ENCODE measurements around the gene NEDD4.

DNA sequence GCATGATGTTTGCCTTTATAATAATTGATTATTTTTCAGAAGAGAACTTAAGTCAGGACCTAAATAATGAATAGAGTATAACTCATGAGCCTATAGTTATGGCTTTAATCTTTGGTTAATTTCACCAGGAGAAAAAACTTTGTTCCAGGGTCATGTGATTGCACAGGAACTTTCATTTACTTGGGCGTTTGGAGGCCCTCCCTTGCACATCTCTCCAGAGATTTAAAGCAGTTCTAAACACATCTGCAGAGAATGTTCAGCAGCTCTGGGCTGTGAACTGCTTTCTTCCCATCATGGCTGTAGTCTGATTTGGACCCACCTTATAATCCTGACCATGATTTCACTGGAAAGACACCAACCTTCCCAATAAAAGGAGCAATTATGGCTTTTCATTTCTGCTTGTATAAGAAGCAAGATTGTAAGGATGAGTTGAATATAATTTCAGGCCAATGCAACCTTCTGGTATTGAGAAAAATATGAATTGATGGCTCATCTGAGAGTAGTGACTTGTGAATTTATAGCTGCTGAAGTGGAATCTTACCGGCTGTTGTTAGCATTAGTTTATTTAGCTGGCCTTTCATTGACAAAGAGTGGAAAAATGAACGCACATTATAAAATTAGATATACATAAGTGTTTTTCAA is 169.6 kb downstream of the NEDD4 start:
- TF ChIP-seq, protein P1, sequence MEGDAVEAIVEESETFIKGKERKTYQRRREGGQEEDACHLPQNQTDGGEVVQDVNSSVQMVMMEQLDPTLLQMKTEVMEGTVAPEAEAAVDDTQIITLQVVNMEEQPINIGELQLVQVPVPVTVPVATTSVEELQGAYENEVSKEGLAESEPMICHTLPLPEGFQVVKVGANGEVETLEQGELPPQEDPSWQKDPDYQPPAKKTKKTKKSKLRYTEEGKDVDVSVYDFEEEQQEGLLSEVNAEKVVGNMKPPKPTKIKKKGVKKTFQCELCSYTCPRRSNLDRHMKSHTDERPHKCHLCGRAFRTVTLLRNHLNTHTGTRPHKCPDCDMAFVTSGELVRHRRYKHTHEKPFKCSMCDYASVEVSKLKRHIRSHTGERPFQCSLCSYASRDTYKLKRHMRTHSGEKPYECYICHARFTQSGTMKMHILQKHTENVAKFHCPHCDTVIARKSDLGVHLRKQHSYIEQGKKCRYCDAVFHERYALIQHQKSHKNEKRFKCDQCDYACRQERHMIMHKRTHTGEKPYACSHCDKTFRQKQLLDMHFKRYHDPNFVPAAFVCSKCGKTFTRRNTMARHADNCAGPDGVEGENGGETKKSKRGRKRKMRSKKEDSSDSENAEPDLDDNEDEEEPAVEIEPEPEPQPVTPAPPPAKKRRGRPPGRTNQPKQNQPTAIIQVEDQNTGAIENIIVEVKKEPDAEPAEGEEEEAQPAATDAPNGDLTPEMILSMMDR (IDR thresholded peaks at IDR 0.05; ENCODE audit: poor library complexity, severe bottlenecking) = no peak
- TF ChIP-seq, protein P2, sequence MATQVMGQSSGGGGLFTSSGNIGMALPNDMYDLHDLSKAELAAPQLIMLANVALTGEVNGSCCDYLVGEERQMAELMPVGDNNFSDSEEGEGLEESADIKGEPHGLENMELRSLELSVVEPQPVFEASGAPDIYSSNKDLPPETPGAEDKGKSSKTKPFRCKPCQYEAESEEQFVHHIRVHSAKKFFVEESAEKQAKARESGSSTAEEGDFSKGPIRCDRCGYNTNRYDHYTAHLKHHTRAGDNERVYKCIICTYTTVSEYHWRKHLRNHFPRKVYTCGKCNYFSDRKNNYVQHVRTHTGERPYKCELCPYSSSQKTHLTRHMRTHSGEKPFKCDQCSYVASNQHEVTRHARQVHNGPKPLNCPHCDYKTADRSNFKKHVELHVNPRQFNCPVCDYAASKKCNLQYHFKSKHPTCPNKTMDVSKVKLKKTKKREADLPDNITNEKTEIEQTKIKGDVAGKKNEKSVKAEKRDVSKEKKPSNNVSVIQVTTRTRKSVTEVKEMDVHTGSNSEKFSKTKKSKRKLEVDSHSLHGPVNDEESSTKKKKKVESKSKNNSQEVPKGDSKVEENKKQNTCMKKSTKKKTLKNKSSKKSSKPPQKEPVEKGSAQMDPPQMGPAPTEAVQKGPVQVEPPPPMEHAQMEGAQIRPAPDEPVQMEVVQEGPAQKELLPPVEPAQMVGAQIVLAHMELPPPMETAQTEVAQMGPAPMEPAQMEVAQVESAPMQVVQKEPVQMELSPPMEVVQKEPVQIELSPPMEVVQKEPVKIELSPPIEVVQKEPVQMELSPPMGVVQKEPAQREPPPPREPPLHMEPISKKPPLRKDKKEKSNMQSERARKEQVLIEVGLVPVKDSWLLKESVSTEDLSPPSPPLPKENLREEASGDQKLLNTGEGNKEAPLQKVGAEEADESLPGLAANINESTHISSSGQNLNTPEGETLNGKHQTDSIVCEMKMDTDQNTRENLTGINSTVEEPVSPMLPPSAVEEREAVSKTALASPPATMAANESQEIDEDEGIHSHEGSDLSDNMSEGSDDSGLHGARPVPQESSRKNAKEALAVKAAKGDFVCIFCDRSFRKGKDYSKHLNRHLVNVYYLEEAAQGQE (IDR thresholded peaks at IDR 0.05; ENCODE audit: borderline replicate concordance) = no peak
- no peak for TF ChIP-seq TAF1 (IDR thresholded peaks at IDR 0.05; ENCODE audit: low read depth)
- no peak for TF ChIP-seq RAD21 (conservative IDR thresholded peaks at IDR 0.05)
- TF ChIP-seq EZH2 (IDR thresholded peaks at IDR 0.05; ENCODE audit: borderline replicate concordance, insufficient read depth, low read length, poor library complexity, severe bottlenecking) = no peak
- TF ChIP-seq EP300 (conservative IDR thresholded peaks at IDR 0.05; ENCODE audit: poor library complexity, severe bottlenecking) = no peak

All from neural cell (in vitro differentiated cells).